Chondrocyte (in vitro differentiated cells): Measurements from ENCODE around the gene HNRNPAB. TPM values are rescaled to one million over a fixed set of nuclear protein-coding genes. Genes with fewer than 3 reads are reported as not detected.
"Not testable (repeated sequence)": the region's sequence is repeated elsewhere in the genome, so short reads cannot be mapped to it uniquely, and the experiment has no call there.

ENCODE experiments used
- DNase-seq: peaks from one replicate; pipeline ENCODE4 v3.0.0; 2021; ENCODE audit warnings: mixed read lengths, low spot score
- H3K27ac Mint-ChIP-seq: one replicate; pipeline ENCODE4 v1.8.0; 2021; ENCODE audit warnings: mild to moderate bottlenecking, moderate library complexity, mixed read lengths; ENCODE audit not compliant: unreplicated experiment
- H3K27me3 Mint-ChIP-seq: 2 replicates; pipeline ENCODE4 v1.8.0; 2021; ENCODE audit warnings: low read depth, mixed read lengths
- H3K36me3 Mint-ChIP-seq: 2 replicates; pipeline ENCODE4 v1.8.0; 2021; ENCODE audit warnings: low read depth, mixed read lengths
- H3K4me1 Mint-ChIP-seq: 2 replicates; pipeline ENCODE4 v1.8.0; 2021; ENCODE audit warnings: low read depth, mild to moderate bottlenecking, mixed read lengths
- H3K4me3 Mint-ChIP-seq: one replicate; pipeline ENCODE4 v1.8.0; 2021; ENCODE audit warnings: mild to moderate bottlenecking, moderate library complexity, mixed read lengths; ENCODE audit not compliant: unreplicated experiment
- H3K9me3 Mint-ChIP-seq: 2 replicates; pipeline ENCODE4 v1.8.0; 2021; ENCODE audit warnings: low read depth, mixed read lengths
- CTCF ChIP-seq: fragments of 200-600 bp; sonication (generic); IDR thresholded peaks from 2 replicates; pipeline ENCODE4 v1.5.0; 2021; ENCODE audit warnings: antibody characterized with exemption, mild to moderate bottlenecking, moderate library complexity
- total RNA-seq: library from RNA; stranded (reverse); gene quantifications from 3 replicates; pipeline ENCODE4 v1.2.1, GENCODE V29; 2021

Gene HNRNPAB
- total RNA-seq, 1 donor from 2014 or later = 156 TPM

GRCh38 chr5:178196281-178196812 is 8.0 kb upstream of the HNRNPAB start:
- Mint-ChIP-seq H3K4me3 (no peak overlapping the region), H3K4me1 (peaks cover 5% of the 10 kb centered on the region), H3K9me3 (peaks cover 3% of the 10 kb centered on the region), H3K27me3 (peaks cover 4% of the 10 kb centered on the region), H3K27ac (no peak overlapping the region), H3K36me3 (no peaks in the 10 kb centered on the region)
- no peak for TF ChIP-seq CTCF
- DNase-seq = no peak

DNA sequence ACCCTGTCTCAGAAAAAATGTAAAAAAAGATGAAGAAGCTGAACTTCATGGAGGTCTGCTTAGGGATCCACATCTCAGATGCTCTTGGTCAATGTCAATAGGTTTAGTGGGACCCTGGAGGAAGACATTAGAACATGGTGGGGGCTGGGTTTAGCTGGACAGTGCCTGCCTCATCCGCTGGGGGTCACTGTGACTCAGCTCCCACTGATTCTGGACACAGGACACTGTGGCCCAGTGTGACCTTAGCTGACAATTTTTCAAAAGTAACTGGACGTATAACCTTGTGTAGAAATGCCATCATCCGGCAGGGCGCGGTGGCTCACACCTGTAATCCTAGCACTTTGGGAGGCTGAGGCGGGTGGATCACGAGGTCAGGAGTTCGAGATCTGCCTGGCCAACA is 7.3 kb upstream of the HNRNPAB start:
- no peak overlapping the region for H3K4me3 Mint-ChIP-seq
- H3K36me3 Mint-ChIP-seq = no peaks in the 10 kb centered on the region
- TF ChIP-seq CTCF = peak; percentile 57
- DNase-seq = no peak
- peaks cover 3% of the 10 kb centered on the region for H3K9me3 Mint-ChIP-seq
- no peak overlapping the region for H3K27ac Mint-ChIP-seq
- H3K4me1 Mint-ChIP-seq = peaks cover 5% of the 10 kb centered on the region
- H3K27me3 Mint-ChIP-seq = peaks cover 4% of the 10 kb centered on the region

DNA sequence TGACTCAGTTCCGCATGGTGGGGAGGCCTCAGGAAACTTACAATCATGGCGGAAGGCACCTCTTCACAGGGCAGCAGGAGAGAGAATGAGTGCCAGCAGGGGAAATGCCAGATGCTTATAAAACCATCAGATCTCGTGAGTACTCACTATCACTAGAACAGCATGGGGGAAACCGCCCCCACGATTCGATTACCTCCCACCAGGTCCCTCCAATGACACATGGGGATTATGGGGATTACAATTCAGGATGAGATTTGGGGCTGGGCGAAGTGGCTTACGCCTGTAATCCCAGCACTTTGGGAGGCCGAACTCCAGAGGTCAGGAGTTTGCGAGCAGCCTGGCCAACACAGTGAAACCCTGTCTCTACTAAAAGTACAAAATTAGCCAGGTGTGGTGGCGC is 6.2 kb upstream of the HNRNPAB start:
- DNase-seq, H3K9me3 Mint-ChIP-seq, H3K4me3 Mint-ChIP-seq, H3K27ac Mint-ChIP-seq, H3K27me3 Mint-ChIP-seq, H3K4me1 Mint-ChIP-seq, H3K36me3 Mint-ChIP-seq: not testable (repeated sequence)

DNA sequence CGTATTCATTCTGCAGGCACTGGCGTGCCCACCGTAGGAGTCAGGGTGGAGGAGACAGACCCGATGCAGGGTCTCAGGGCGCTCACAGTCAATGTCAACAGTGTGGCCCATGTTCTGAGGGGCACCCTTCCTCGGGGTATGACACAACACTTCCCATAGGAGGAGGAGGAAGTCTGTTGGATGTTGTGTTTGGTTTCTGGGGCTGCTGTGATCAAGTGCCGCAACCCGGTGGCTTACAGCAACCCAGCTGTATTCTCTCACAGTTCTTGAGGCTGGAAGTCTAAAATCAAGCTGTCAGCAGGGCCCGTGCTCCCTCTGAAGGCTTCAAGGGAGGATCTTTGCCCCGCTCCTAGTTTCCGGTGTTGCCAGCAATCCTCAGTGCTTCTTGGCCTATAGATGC is 5.6 kb upstream of the HNRNPAB start:
- Mint-ChIP-seq H3K4me3 (no peak overlapping the region), H3K9me3 (no peaks in the 10 kb centered on the region), H3K27ac (no peak overlapping the region), H3K36me3 (no peaks in the 10 kb centered on the region), H3K27me3 (peaks cover 4% of the 10 kb centered on the region), H3K4me1 (peaks cover 5% of the 10 kb centered on the region)
- DNase-seq = no peak
- TF ChIP-seq CTCF = no peak

DNA sequence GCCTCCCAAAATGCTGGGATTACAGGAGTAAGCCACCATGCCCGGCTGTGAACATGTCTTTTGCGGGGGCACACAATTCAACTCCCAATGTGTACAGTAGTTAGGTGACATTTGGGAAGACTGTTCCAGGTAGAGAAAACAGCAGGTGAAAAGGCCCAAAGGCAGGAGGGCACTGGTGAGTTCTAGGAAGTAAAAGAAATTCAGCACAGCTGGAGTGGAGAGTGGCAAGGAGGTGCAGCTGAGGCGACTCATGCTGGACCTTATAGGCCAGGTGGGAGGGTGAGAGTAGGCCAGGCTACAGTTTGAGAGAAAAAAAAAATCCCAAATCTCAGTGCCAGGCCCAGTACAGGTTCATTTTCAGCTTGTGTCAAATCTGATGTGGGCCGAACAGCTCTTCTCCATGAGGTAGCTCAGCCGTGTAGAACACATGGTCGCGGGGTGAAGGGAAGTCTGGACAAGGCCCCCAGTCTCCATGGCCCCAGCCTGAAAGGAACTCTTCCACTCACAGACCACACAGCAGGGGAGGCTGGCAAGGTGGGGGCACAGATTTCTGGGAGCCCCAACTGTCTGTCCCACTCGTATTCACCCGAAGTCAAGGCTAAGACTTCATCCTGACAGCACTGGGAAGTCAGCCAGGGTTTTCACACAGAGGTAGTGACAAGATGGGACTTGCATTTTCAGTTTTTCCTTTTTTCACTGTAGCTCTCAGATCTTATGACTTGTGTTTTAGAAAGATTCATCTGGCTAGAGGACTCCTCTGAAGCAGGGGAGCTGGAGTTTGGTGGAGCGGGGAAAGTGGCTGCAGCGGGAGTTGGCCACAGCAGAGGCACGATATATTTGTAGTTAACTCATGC is 4.5 kb upstream of the HNRNPAB start:
- no peak overlapping the region for H3K4me3 Mint-ChIP-seq
- peaks cover 5% of the 10 kb centered on the region for H3K4me1 Mint-ChIP-seq
- no peak for DNase-seq
- H3K36me3 Mint-ChIP-seq = peaks cover 2% of the 10 kb centered on the region
- TF ChIP-seq CTCF = no peak
- H3K27me3 Mint-ChIP-seq = peaks cover 2% of the 10 kb centered on the region
- H3K27ac Mint-ChIP-seq = no peak overlapping the region
- H3K9me3 Mint-ChIP-seq = no peaks in the 10 kb centered on the region
